Measurements from ENCODE around the gene TIGD4.

Gene TIGD4

GRCh38 chr4:152724494-152724893 lies 55.0 kb downstream of the TIGD4 start:
- no peaks in the 10 kb centered on the region for H3K9me3 ChIP-seq (ENCODE audit: control insufficient read depth, insufficient read depth, low read length)
- no CpG with 5 or more reads among the region's 5 CpGs for WGBS (ENCODE audit: insufficient coverage, insufficient read length)
- H3K27me3 ChIP-seq (ENCODE audit: control insufficient read depth, insufficient read depth, low read length): no peaks in the 10 kb centered on the region

GRCh38 chr4:152723236-152723635 lies 56.3 kb downstream of the TIGD4 start:
- Histone ChIP-seq H3K4me1 (ENCODE audit: control insufficient read depth, insufficient read depth, low read length) (no peaks in the 10 kb centered on the region), H3K27me3 (ENCODE audit: control insufficient read depth, insufficient read depth, low read length) (no peaks in the 10 kb centered on the region), H3K36me3 (ENCODE audit: control insufficient read depth, insufficient read depth, low read length) (no peaks in the 10 kb centered on the region), H3K9me3 (ENCODE audit: control insufficient read depth, insufficient read depth, low read length) (no peaks in the 10 kb centered on the region), H3K4me3 (ENCODE audit: low read length) (no peak overlapping the region), H3K27ac (ENCODE audit: low read length) (no peak overlapping the region)
- no peak for DNase-seq (ENCODE audit: low read depth, low spot score)
- no CpG with 5 or more reads among the region's 3 CpGs for WGBS (ENCODE audit: insufficient coverage, insufficient read length)

More at GRCh38 chr4:152724494-152724893, 55.0 kb downstream of the TIGD4 start:
- no peak for DNase-seq (ENCODE audit: low read depth, low spot score)
- no peak overlapping the region for H3K4me3 ChIP-seq (ENCODE audit: low read length)
- no peaks in the 10 kb centered on the region for H3K36me3 ChIP-seq (ENCODE audit: control insufficient read depth, insufficient read depth, low read length)
- no peaks in the 10 kb centered on the region for H3K4me1 ChIP-seq (ENCODE audit: control insufficient read depth, insufficient read depth, low read length)
- no peak overlapping the region for H3K27ac ChIP-seq (ENCODE audit: low read length)

DNA sequence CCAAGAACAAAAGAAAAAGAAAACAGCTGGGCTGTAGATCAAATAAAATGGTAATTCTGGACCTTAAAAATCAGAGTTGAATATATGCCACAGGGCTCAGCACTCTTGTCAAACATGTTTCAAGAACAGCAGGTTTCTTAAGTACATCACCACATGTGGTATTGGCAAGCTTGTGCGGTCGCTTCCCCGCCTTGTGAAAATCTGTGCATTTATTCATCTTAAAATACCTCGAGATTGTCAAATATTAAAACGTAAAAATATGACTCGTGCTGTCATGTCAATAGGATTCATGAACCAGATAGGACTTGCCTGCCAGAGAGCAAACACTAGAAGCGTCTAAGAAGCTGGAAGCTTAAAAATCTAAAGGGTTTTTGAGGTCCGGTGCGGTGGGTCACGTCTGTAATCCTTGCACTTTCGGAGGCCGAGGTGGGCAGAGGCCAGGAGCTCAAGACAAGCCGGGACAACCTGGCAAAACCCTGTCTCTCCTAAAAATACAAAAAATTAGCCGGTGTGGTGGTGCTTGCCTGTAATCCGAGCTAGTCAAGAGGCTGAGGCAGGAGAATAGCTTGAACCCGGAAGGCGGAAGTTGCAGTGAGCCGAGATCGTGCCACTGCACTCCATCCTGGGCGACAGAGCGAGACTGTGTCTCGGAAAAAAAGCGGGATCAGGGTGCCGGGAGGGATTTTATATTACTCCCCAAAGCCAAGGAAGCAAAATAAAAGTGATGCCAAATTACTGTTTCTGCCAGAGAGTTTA lies 59.6 kb downstream of the TIGD4 start:
- Histone ChIP-seq H3K27me3 (ENCODE audit: control insufficient read depth, insufficient read depth, low read length) (no peaks in the 10 kb centered on the region), H3K4me3 (ENCODE audit: low read length) (no peak overlapping the region), H3K9me3 (ENCODE audit: control insufficient read depth, insufficient read depth, low read length) (no peaks in the 10 kb centered on the region), H3K4me1 (ENCODE audit: control insufficient read depth, insufficient read depth, low read length) (peaks cover 2% of the 10 kb centered on the region; the same call in 1 of the 2 replicates), H3K27ac (ENCODE audit: low read length) (no peak overlapping the region), H3K36me3 (ENCODE audit: control insufficient read depth, insufficient read depth, low read length) (no peaks in the 10 kb centered on the region)
- DNase-seq (ENCODE audit: low read depth, low spot score): no peak
- WGBS (ENCODE audit: insufficient coverage, insufficient read length): no CpG with 5 or more reads among the region's 24 CpGs
